WTC11 (cell line): ENCODE measurements around the gene RTF2. TPM values are rescaled to one million over a fixed set of nuclear protein-coding genes. Genes with fewer than 3 reads are reported as not detected.

ENCODE experiments used
- ATAC-seq: fragments of 200-7000 bp; cut with Tn5 transposase; 2 replicates; pipeline ENCODE4 v1.10.0; 2021; ENCODE audit warnings: mild to moderate bottlenecking, moderate library complexity
- CTCF ChIA-PET: fragments of 300-600 bp; sonication (Branson Sonifier 250); formaldehyde crosslinking; loops from one replicate; lab custom pipeline; 2021; ENCODE audit warnings: antibody characterized with exemption; lab: Charles Lee
- POLR2A ChIA-PET: fragments of 350-600 bp; sonication (Branson Sonifier 250); formaldehyde crosslinking; loops from one replicate; lab custom pipeline; 2021; ENCODE audit warnings: antibody characterized with exemption; lab: Charles Lee
- DNase-seq: peaks from one replicate; pipeline ENCODE4 v3.0.0; 2021; ENCODE audit warnings: low spot score
- H3K27ac Mint-ChIP-seq: 2 replicates; pipeline ENCODE4 v1.8.0; 2021; ENCODE audit warnings: mixed read lengths
- H3K27me3 Mint-ChIP-seq: 2 replicates; pipeline ENCODE4 v1.8.0; 2021; ENCODE audit warnings: low read depth, mild to moderate bottlenecking, moderate library complexity, mixed read lengths
- H3K36me3 Mint-ChIP-seq: 2 replicates; pipeline ENCODE4 v1.8.0; 2021; ENCODE audit warnings: mixed read lengths
- H3K4me1 Mint-ChIP-seq: 2 replicates; pipeline ENCODE4 v1.8.0; 2022; ENCODE audit warnings: mixed read lengths
- H3K4me3 Mint-ChIP-seq: 2 replicates; pipeline ENCODE4 v1.8.0; 2021; ENCODE audit warnings: mild to moderate bottlenecking, moderate library complexity, mixed read lengths
- H3K9me3 Mint-ChIP-seq: 2 replicates; pipeline ENCODE4 v1.8.0; 2021; ENCODE audit warnings: mixed read lengths
- AFF4 ChIP-seq: sonication (generic); formaldehyde crosslinking; IDR thresholded peaks from 2 replicates; pipeline ENCODE4 v1.8.1; 2023; ENCODE audit warnings: mild to moderate bottlenecking, missing genetic modification reagents, borderline replicate concordance
- ARID4B ChIP-seq: sonication (generic); formaldehyde crosslinking; IDR thresholded peaks from 2 replicates; pipeline ENCODE4 v1.8.0; 2023; ENCODE audit warnings: missing genetic modification reagents, mild to moderate bottlenecking, borderline replicate concordance
- ATF2 ChIP-seq: sonication (generic); formaldehyde crosslinking; IDR thresholded peaks from 2 replicates; pipeline ENCODE4 v1.8.1; 2022; ENCODE audit warnings: low read depth, missing genetic modification reagents, borderline replicate concordance
- ATF6 ChIP-seq: sonication (generic); formaldehyde crosslinking; IDR thresholded peaks from 2 replicates; pipeline ENCODE4 v1.8.1; 2023; ENCODE audit warnings: mild to moderate bottlenecking, missing genetic modification reagents
- CREM ChIP-seq: sonication (generic); formaldehyde crosslinking; IDR thresholded peaks from 2 replicates; pipeline ENCODE4 v1.8.1; 2022; ENCODE audit warnings: mild to moderate bottlenecking, missing genetic modification reagents, moderate library complexity
- ESRRA ChIP-seq: sonication (generic); formaldehyde crosslinking; IDR thresholded peaks from 2 replicates; pipeline ENCODE4 v1.8.1; 2022; ENCODE audit warnings: mild to moderate bottlenecking, missing genetic modification reagents, borderline replicate concordance
- MYBL2 ChIP-seq: sonication (generic); formaldehyde crosslinking; IDR thresholded peaks from 2 replicates; pipeline ENCODE4 v1.8.1; 2023; ENCODE audit warnings: mild to moderate bottlenecking, moderate library complexity, missing genetic modification reagents
- NFATC4 ChIP-seq: fragments of 250-450 bp; sonication (Bioruptor Pico); IDR thresholded peaks from 2 replicates; pipeline ENCODE4 v1.9.0; 2021; ENCODE audit warnings: mild to moderate bottlenecking
- NR1H2 ChIP-seq: sonication (generic); formaldehyde crosslinking; IDR thresholded peaks from 2 replicates; pipeline ENCODE4 v1.9.0; 2021; ENCODE audit warnings: mild to moderate bottlenecking, moderate library complexity, missing genetic modification reagents
- OVOL2 ChIP-seq: fragments of 250-450 bp; sonication (Bioruptor Pico); IDR thresholded peaks from 2 replicates; pipeline ENCODE4 v1.9.0; 2021; ENCODE audit warnings: mild to moderate bottlenecking, borderline replicate concordance
- PRDM15 ChIP-seq: sonication (generic); formaldehyde crosslinking; IDR thresholded peaks from 2 replicates; pipeline ENCODE4 v1.8.0; 2022; ENCODE audit warnings: missing genetic modification reagents
- PRRX2 ChIP-seq: fragments of 250-450 bp; sonication (Bioruptor Pico); IDR thresholded peaks from 2 replicates; pipeline ENCODE4 v1.8.0; 2021; ENCODE audit warnings: mild to moderate bottlenecking
- TEAD1 ChIP-seq: sonication (generic); formaldehyde crosslinking; IDR thresholded peaks from 2 replicates; pipeline ENCODE4 v1.8.0; 2022; ENCODE audit warnings: mild to moderate bottlenecking, missing genetic modification reagents
- USF1 ChIP-seq: sonication (generic); formaldehyde crosslinking; IDR thresholded peaks from 2 replicates; pipeline ENCODE4 v1.8.0; 2022; ENCODE audit warnings: mild to moderate bottlenecking, missing genetic modification reagents
- ZNF219 ChIP-seq: sonication (generic); formaldehyde crosslinking; IDR thresholded peaks from 2 replicates; pipeline ENCODE4 v1.8.0; 2023; ENCODE audit warnings: missing genetic modification reagents, mild to moderate bottlenecking, borderline replicate concordance
- ZNF232 ChIP-seq: sonication (generic); formaldehyde crosslinking; IDR thresholded peaks from 2 replicates; pipeline ENCODE4 v1.8.0; 2022; ENCODE audit warnings: mild to moderate bottlenecking, missing genetic modification reagents
- ZNF263 ChIP-seq: sonication (generic); formaldehyde crosslinking; IDR thresholded peaks from 2 replicates; pipeline ENCODE4 v1.8.1; 2022; ENCODE audit warnings: low read depth, mild to moderate bottlenecking, moderate library complexity, missing genetic modification reagents
- ZNF396 ChIP-seq: fragments of 250-450 bp; sonication (Bioruptor Pico); IDR thresholded peaks from 2 replicates; pipeline ENCODE4 v1.8.0; 2021; ENCODE audit warnings: mild to moderate bottlenecking, moderate library complexity, borderline replicate concordance
- total RNA-seq: library from RNA; stranded (reverse); gene quantifications from 3 replicates; pipeline ENCODE4 v1.2.3, GENCODE V29; 2021

RTF2 gene
- total RNA-seq, 1 experiment from 2014 or later, result 46.3 TPM

GRCh38 chr20:56453352-56453751 is 15.1 kb upstream of the RTF2 start:
- Mint-ChIP-seq H3K4me1 (no peaks in the 10 kb centered on the region), H3K27me3 (peaks cover 10% of the 10 kb centered on the region; the same call in 1 of the 2 replicates), H3K27ac (no peak overlapping the region), H3K9me3 (no peaks in the 10 kb centered on the region), H3K36me3 (no peaks in the 10 kb centered on the region), H3K4me3 (no peak overlapping the region)
- no peak for TF ChIP-seq NFATC4 (CRISPR knock-in tag)
- no peak for TF ChIP-seq AFF4 (CRISPR knock-in tag)
- no peak for TF ChIP-seq ATF2
- TF ChIP-seq ZNF219 (CRISPR knock-in tag), result no peak
- no peak for TF ChIP-seq CREM (CRISPR knock-in tag)
- no peak for TF ChIP-seq ARID4B (CRISPR knock-in tag)
- no peak for TF ChIP-seq OVOL2 (CRISPR knock-in tag)
- TF ChIP-seq PRDM15 (CRISPR knock-in tag), result no peak
- TF ChIP-seq ZNF232, result no peak
- no peak for TF ChIP-seq USF1 (CRISPR knock-in tag)
- TF ChIP-seq TEAD1, result no peak
- ATAC-seq (no peak), DNase-seq (no peak)
- POLR2A ChIA-PET, result no interaction called here
- CTCF ChIA-PET, result no interaction called here

- Mint-ChIP-seq H3K4me3 (no peak overlapping the region), H3K4me1 (no peaks in the 10 kb centered on the region), H3K9me3 (no peaks in the 10 kb centered on the region), H3K27ac (no peak overlapping the region), H3K36me3 (no peaks in the 10 kb centered on the region), H3K27me3 (peaks cover 10% of the 10 kb centered on the region; the same call in 1 of the 2 replicates)
- DNase-seq (no peak), ATAC-seq (no peak)
- POLR2A ChIA-PET, result no interaction called here
- CTCF ChIA-PET, result interaction anchor here (0.5 kb wide), 1 partner anchor 1775 kb away, joined by 3 read pairs; no protein-coding TSS in a partner anchor
- TF ChIP-seq MYBL2 (no peak), ESRRA (CRISPR knock-in tag) (no peak), PRRX2 (no peak), ZNF263 (CRISPR knock-in tag) (no peak), NR1H2 (CRISPR knock-in tag) (no peak), ATF6 (no peak), ZNF396 (CRISPR knock-in tag) (no peak)
Measured at GRCh38 chr20:56454754-56455153, 13.7 kb upstream of the RTF2 start.
